ENCODE measurements around the gene NMRK1. TPM values are rescaled to one million over a fixed set of nuclear protein-coding genes. Genes with fewer than 3 reads are reported as not detected.
A peak's percentile ranks its signal among the peaks of the same experiment; 100 is the strongest.

The NMRK1 gene
- total and polyA plus RNA-seq, 7 donors: 10.6 to 33.1 (median 23.3) TPM

- Histone ChIP-seq H3K27ac (peak overlapping the region; percentile 80), H3K9me3 (no peaks in the 10 kb centered on the region), H3K4me3 (no peak overlapping the region), H3K36me3 (ENCODE audit: insufficient read depth in 1 of 2, low read depth in 1 of 2) (peaks cover 0 to 35% of the 10 kb centered on the region in 2 donors), H3K4me1 (peaks cover 24% of the 10 kb centered on the region), H3K27me3 (ENCODE audit: insufficient read depth in 3 of 3, low read length in 2 of 3) (no peaks in the 10 kb centered on the region)
- no peak for DNase-seq
- 55 to 64% (median 58%) methylated on average over 5 of the region's 5 CpGs for WGBS, 3 donors
- TF ChIP-seq, protein P1, sequence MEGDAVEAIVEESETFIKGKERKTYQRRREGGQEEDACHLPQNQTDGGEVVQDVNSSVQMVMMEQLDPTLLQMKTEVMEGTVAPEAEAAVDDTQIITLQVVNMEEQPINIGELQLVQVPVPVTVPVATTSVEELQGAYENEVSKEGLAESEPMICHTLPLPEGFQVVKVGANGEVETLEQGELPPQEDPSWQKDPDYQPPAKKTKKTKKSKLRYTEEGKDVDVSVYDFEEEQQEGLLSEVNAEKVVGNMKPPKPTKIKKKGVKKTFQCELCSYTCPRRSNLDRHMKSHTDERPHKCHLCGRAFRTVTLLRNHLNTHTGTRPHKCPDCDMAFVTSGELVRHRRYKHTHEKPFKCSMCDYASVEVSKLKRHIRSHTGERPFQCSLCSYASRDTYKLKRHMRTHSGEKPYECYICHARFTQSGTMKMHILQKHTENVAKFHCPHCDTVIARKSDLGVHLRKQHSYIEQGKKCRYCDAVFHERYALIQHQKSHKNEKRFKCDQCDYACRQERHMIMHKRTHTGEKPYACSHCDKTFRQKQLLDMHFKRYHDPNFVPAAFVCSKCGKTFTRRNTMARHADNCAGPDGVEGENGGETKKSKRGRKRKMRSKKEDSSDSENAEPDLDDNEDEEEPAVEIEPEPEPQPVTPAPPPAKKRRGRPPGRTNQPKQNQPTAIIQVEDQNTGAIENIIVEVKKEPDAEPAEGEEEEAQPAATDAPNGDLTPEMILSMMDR (IDR thresholded peaks at IDR 0.05): no peak
- no peak for ATAC-seq
- intact Hi-C loops (cut with DNase I): loop anchor here in 1 of 2 donors (5.0 kb wide), 1 partner anchor 132 kb away; the partner anchor contains the start of gene C9orf40
Observed at GRCh38 chr9:75084081-75084672, 3.8 kb downstream of the NMRK1 start.

DNA sequence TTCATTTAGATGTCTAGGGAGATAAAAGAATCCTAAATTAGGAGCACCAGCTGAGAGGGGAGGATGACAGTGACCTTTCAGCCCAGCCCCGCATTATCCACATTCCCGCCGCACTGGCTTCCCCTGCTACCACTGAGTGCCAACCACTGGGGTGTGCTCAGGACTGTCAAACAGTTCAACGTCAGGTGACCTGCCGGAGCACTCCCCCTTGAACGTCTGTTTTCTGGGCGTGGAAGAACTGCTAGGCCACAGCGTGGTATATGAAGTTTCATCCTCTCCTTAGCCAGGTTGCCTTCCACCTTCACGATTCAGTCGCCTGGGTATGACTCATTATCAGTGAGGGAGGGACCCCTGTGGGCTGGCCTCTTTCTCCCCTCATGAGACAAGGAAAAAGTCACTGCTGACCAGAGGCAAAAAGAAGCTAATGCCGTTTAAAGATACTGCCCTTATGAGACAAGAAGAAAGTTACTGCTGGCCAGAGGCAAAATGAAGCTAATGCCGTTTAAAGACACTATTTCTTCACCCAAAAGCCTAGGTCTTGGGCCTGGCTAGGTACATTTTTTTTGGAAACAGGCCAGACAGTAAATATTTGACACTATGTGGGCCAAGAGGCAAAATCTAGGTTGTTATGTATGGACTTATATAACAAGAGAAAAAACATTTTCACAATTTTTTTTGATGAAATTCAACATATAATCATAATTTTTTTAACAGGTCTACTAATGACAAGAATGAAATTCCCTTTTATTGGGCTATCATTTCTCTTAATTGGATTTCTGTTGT is 4.6 kb downstream of the NMRK1 start:
- Histone ChIP-seq H3K27ac (peak overlapping the region; percentile 80), H3K4me1 (peaks cover 23% of the 10 kb centered on the region), H3K36me3 (ENCODE audit: insufficient read depth in 1 of 2, low read depth in 1 of 2) (peaks cover 0 to 35% of the 10 kb centered on the region in 2 donors), H3K27me3 (ENCODE audit: insufficient read depth in 3 of 3, low read length in 2 of 3) (no peaks in the 10 kb centered on the region), H3K9me3 (no peaks in the 10 kb centered on the region), H3K4me3 (peak overlapping the region; percentile 8)
- intact Hi-C loops (cut with DNase I): loop anchor here in 1 of 2 donors (5.0 kb wide), 1 partner anchor 131 kb away; the partner anchor contains the start of gene C9orf40
- peak; percentile 35 to 62 (median 48) for ATAC-seq
- TF ChIP-seq, protein P1 (IDR thresholded peaks at IDR 0.05): no peak
- 39 to 51% (median 50%) methylated on average over 12 of the region's 12 CpGs for WGBS, 3 donors
- no peak for DNase-seq

DNA sequence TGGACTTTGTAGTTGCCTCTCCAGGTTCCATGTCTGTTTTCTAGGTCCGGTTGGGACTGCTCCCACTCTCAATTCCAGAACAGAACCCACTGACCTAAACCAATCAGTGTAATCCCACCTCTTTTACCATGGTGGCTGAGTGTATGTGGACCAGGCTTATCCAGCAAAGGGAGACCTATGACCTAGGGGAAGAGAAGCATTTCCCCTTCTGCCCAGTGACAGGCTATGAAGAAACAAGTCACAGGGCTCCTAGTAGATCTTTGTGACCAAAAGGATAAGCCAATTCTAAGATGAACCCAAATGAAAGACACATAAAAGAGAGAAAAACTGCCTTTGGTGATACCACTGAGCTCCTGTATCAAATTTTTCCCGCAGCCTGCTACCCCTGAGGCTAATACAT is 6.3 kb downstream of the NMRK1 start:
- Histone ChIP-seq H3K27ac (no peak overlapping the region), H3K4me1 (peaks cover 23% of the 10 kb centered on the region), H3K9me3 (no peaks in the 10 kb centered on the region), H3K4me3 (no peak overlapping the region), H3K36me3 (ENCODE audit: insufficient read depth in 1 of 2, low read depth in 1 of 2) (peaks cover 0 to 35% of the 10 kb centered on the region in 2 donors), H3K27me3 (ENCODE audit: insufficient read depth in 3 of 3, low read length in 2 of 3) (no peaks in the 10 kb centered on the region)
- intact Hi-C loops (cut with DNase I): loop anchor here in 1 of 2 donors (5.0 kb wide), 1 partner anchor 129 kb away; the partner anchor contains the start of gene C9orf40
- TF ChIP-seq, protein P1 (IDR thresholded peaks at IDR 0.05): no peak
- DNase-seq (no peak), ATAC-seq (no peak)
- WGBS, 3 donors: 45 to 64% (median 63%) methylated on average over 2 of the region's 2 CpGs

DNA sequence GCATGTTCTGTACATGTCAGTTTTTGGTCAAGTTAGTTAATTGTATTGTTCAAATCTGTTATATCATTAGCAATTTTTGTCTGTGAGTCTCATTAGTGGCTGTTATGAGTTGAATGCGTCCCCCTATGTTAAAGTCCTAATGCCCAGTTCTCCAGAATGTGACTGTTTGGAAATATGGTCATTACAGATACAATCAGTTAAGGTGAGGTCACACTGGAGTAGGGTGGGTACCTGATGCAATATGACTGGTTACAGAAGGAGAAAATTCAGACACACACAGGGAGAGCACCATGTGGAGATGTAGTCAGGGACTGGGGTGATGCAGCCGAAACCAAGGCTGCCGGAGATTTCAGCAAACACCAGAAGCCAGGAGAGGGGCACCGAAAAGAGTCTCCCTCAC is 15.1 kb downstream of the NMRK1 start:
- ATAC-seq: no peak
- TF ChIP-seq, protein P1 (IDR thresholded peaks at IDR 0.05): no peak
- Histone ChIP-seq H3K27ac (no peak overlapping the region), H3K27me3 (ENCODE audit: insufficient read depth in 3 of 3, low read length in 2 of 3) (no peaks in the 10 kb centered on the region), H3K36me3 (ENCODE audit: insufficient read depth in 1 of 2, low read depth in 1 of 2) (peaks cover 2 to 60% of the 10 kb centered on the region in 2 donors), H3K4me3 (no peak overlapping the region), H3K4me1 (no peaks in the 10 kb centered on the region), H3K9me3 (no peaks in the 10 kb centered on the region)
- 95 to 99% (median 97%) methylated on average over 4 of the region's 4 CpGs for WGBS, 3 donors
- no peak for DNase-seq
- intact Hi-C loops (cut with DNase I): loop anchor here in 1 of 2 donors (1.0 kb wide), 1 partner anchor 24 kb away; no protein-coding TSS in a partner anchor

Data from psoas muscle (tissue), 8 donors.